PC-9 (cell line): ENCODE measurements around the gene LRRC61.

Experiments
- EZH2 ChIP-seq: fragments of 200-600 bp; sonication (generic); IDR thresholded peaks from 2 replicates; pipeline ENCODE4 v1.8.0; 2017; ENCODE audit warnings: antibody characterized with exemption, low read depth
- TF ChIP-seq, protein P1 (sequence below): fragments of 200-600 bp; sonication (generic); conservative IDR thresholded peaks from 2 replicates; pipeline ENCODE4 v1.6.1; 2017; ENCODE audit warnings: mixed run types, antibody characterized with exemption, mild to moderate bottlenecking, moderate library complexity

DNA sequence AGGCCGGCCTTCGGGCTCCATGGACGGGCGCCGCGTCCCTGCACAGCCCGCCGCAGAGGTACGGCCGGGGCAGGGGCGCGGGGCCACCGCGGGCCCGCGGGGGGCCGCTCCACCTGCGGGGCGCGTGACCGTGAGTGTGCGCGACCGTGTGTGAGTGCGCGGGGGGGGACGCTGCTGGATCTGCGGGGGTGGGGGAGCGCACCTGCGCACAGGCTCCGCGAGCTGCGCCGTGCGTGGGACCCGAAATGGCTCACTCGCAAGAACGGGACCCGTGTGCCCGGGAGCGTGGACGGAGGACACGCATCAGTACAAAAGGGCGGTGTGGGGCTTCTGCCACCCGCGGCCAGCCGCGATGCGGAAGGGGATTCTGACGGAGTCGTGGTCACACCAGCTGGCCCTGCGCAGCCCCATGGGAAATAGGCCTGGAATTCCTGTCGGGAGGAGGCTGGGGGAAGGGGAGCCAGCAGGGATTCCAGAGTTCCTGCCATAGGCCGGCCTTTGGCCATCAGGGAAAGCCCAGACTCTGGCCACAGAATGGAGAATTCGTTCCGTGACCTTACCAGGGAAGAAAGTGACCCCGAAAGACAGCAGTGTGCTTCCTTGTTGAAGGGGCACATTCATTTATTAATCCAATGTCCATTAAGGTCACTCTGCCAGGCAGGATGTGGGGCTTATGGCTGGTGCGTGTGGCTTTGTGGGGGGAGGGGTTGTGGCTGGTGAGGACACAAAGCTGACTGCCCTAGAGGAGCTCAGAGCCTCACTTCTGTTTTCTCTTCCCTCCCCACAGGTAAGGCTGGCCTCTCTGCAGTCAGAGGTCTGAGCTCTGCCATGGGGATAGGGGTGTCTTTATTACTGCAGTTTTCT lies 46.0 kb downstream of the LRRC61 start:
- TF ChIP-seq, protein P1, sequence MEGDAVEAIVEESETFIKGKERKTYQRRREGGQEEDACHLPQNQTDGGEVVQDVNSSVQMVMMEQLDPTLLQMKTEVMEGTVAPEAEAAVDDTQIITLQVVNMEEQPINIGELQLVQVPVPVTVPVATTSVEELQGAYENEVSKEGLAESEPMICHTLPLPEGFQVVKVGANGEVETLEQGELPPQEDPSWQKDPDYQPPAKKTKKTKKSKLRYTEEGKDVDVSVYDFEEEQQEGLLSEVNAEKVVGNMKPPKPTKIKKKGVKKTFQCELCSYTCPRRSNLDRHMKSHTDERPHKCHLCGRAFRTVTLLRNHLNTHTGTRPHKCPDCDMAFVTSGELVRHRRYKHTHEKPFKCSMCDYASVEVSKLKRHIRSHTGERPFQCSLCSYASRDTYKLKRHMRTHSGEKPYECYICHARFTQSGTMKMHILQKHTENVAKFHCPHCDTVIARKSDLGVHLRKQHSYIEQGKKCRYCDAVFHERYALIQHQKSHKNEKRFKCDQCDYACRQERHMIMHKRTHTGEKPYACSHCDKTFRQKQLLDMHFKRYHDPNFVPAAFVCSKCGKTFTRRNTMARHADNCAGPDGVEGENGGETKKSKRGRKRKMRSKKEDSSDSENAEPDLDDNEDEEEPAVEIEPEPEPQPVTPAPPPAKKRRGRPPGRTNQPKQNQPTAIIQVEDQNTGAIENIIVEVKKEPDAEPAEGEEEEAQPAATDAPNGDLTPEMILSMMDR = no peak
- no peak for TF ChIP-seq EZH2
